HepG2 (cell line): ENCODE measurements around the gene ARPC1B. TPM values are rescaled to one million over a fixed set of nuclear protein-coding genes. Genes with fewer than 3 reads are reported as not detected.

Source experiments
- ATAC-seq: fragments of 200-7000 bp; cut with Tn5 transposase; 3 replicates; pipeline ENCODE4 v1.9.1; 2020; ENCODE audit warnings: mild to moderate bottlenecking, moderate library complexity
- BruUV-seq: library from RNA; stranded (reverse); fragments of 400-500 nt; replicated peaks from 2 replicates; lab custom pipeline; 2021; lab: Mats Ljungman, UMichigan
- CTCF ChIA-PET: fragments of 300-600 bp; formaldehyde crosslinking; extraction: SDS; loops from one replicate; lab custom pipeline; 2021; ENCODE audit warnings: low total read pairs, inconsistent platforms, low intra/inter-chr PET ratio; lab: Yijun Ruan, JAX
- POLR2A ChIA-PET: fragments of 350-600 bp; sonication (Branson Sonifier 250); formaldehyde crosslinking; loops from one replicate; lab custom pipeline; 2020; ENCODE audit warnings: antibody characterized with exemption, inconsistent platforms; lab: Yijun Ruan, JAX
- DNase-seq: peaks from one replicate; pipeline ENCODE4 v3.0.0-alpha.2; 2015; ENCODE audit warnings: low spot score
- FAIRE-seq: peaks from 3 replicates; lab custom pipeline; 2011; peaks lifted over from hg19 to GRCh38; lab: Jason Lieb, UNC
- H2AFZ ChIP-seq: one replicate; pipeline ENCODE4 v1.6.1; 2011; ENCODE audit warnings: low read length, inconsistent platforms
- H3K27ac ChIP-seq: fragments of 300-600 bp; 3 replicates; pipeline ENCODE4 v1.8.0; 2011; ENCODE audit warnings: mixed run types, mild to moderate bottlenecking, mixed read lengths, low read length, inconsistent platforms; ENCODE audit not compliant: insufficient read depth; ENCODE audit errors: extremely low read length
- H3K27me3 ChIP-seq, 2 experiments: fragments of 200-600 bp in 1 of 2; 2 replicates in 1 of 2; 3 replicates in 1 of 2; pipeline versions ENCODE4 v1.6.0 to v1.8.0; 2011; ENCODE audit warnings: low read length in 2 of 2, mild to moderate bottlenecking in 2 of 2, moderate library complexity in 2 of 2, inconsistent platforms in 1 of 2; ENCODE audit not compliant: insufficient read depth in 2 of 2, control insufficient read depth in 1 of 2
- H3K36me3 ChIP-seq, 2 experiments: fragments of 200-600 bp in 1 of 2; replicated peaks in 1 of 2; 2 replicates in 1 of 2; 3 replicates in 1 of 2; pipeline versions ENCODE4 v1.5.1 to v1.8.0; 2011; ENCODE audit warnings: low read length in 2 of 2, inconsistent platforms in 1 of 2; ENCODE audit not compliant: insufficient read depth in 2 of 2, control insufficient read depth in 1 of 2
- H3K4me1 ChIP-seq: 2 replicates; pipeline ENCODE4 v1.5.1; 2012; ENCODE audit warnings: low read length, inconsistent platforms; ENCODE audit not compliant: insufficient read depth
- H3K4me2 ChIP-seq: 2 replicates; pipeline ENCODE4 v1.6.0; 2011; ENCODE audit warnings: low read depth, low read length, inconsistent platforms
- H3K4me3 ChIP-seq, 3 experiments: fragments of 200-600 bp in 1 of 3; sonication (generic), shearing (Covaris generic) in 1 of 3; replicated peaks in 1 of 3; 2 replicates each; pipeline ENCODE4 v1.5.1; 2011 to 2016; ENCODE audit warnings: low read length in 3 of 3, inconsistent platforms in 2 of 3, low read depth in 2 of 3, mild to moderate bottlenecking in 2 of 3, control low read depth in 1 of 3, mixed read lengths in 1 of 3; ENCODE audit not compliant: insufficient read depth in 1 of 3
- H3K79me2 ChIP-seq: one replicate; pipeline ENCODE4 v1.6.1; 2011; ENCODE audit warnings: low read length, inconsistent platforms; ENCODE audit not compliant: insufficient read depth
- H3K9ac ChIP-seq: 2 replicates; pipeline ENCODE4 v1.6.0; 2011; ENCODE audit warnings: mild to moderate bottlenecking, low read depth, low read length, inconsistent platforms; ENCODE audit not compliant: insufficient read depth
- H3K9me3 ChIP-seq: 2 replicates; pipeline ENCODE4 v1.5.1; 2012; ENCODE audit warnings: mild to moderate bottlenecking, low read length
- H4K20me1 ChIP-seq: 2 replicates; pipeline ENCODE4 v1.6.0; 2011; ENCODE audit warnings: inconsistent platforms, mild to moderate bottlenecking, low read length, moderate library complexity; ENCODE audit not compliant: insufficient read depth
- HES4 ChIP-seq: sonication (generic); formaldehyde crosslinking; IDR thresholded peaks from 2 replicates; pipeline ENCODE4 v1.9.0; 2021; ENCODE audit warnings: mild to moderate bottlenecking, missing genetic modification reagents, borderline replicate concordance
- MED1 ChIP-seq: sonication (generic); formaldehyde crosslinking; IDR thresholded peaks from 2 replicates; pipeline ENCODE4 v1.4.0; 2020; ENCODE audit warnings: missing genetic modification reagents
- NFYC ChIP-seq: IDR thresholded peaks from 2 replicates; pipeline ENCODE4 v1.6.1; 2016; ENCODE audit warnings: missing genetic modification reagents, missing compliant biosample characterization
- ZNF556 ChIP-seq: sonication (generic); formaldehyde crosslinking; IDR thresholded peaks from 2 replicates; pipeline ENCODE4 v1.4.0; 2020; ENCODE audit warnings: mild to moderate bottlenecking, missing genetic modification reagents, borderline replicate concordance
- ZNF564 ChIP-seq: sonication (generic); formaldehyde crosslinking; IDR thresholded peaks from 2 replicates; pipeline ENCODE4 v1.8.1; 2023; ENCODE audit warnings: mild to moderate bottlenecking, missing genetic modification reagents
- WGBS: methylation state at CpG from one replicate; pipeline ENCODE4 v1.1.6; 2017; ENCODE audit warnings: low lambda C conversion rate; 5-methylcytosine and 5-hydroxymethylcytosine counted together
- in situ Hi-C: cut with HindIII; loops from 2 replicates; pipeline ENCODE4 v1.10.0; 2017; ENCODE audit warnings: low pct_unique_long_range_greater_than_20kb; ENCODE audit not compliant: extremely low pct_ligation_motif_present
- intact Hi-C: fragments of 100-400 bp; cut with micrococcal nuclease; formaldehyde crosslinking; loops from one replicate; pipeline ENCODE4 v1.10.0; 2022; ENCODE audit not compliant: unreplicated experiment
- polyA plus RNA-seq, 8 experiments: library from polyadenylated mRNA; depleted of rRNA in 3 of 8; stranded (reverse) in 7 of 8; unstranded in 1 of 8; fragments of >200 nt; fragmentation: Illumina TruSeq in 4 of 8; extraction: Trizol in 4 of 8; gene quantifications; 2 replicates each; pipeline versions ENCODE4 v1.2.1 to v1.2.3, GENCODE V29; 2011 to 2016; ENCODE audit warnings: low read depth in 4 of 8, missing spikeins in 1 of 8, mixed read lengths in 1 of 8; ENCODE audit not compliant: insufficient read depth in 1 of 8
- total RNA-seq, 5 experiments: library from RNA; depleted of rRNA; stranded (reverse); fragments of >200 nt; fragmentation: Illumina TruSeq; extraction: Trizol; gene quantifications; 2 replicates each; pipeline ENCODE4 v1.2.3, GENCODE V29; 2016; ENCODE audit warnings: low read depth in 1 of 5
- TF ChIP-seq, protein P1 (sequence below): sonication (generic); formaldehyde crosslinking; IDR thresholded peaks from 2 replicates; pipeline ENCODE4 v1.5.1; 2020; ENCODE audit warnings: missing genetic modification reagents, mild to moderate bottlenecking, borderline replicate concordance

The ARPC1B gene
- total and polyA plus RNA-seq, 2 of the 13 experiments (the other 11 are each of a cell fraction or from before 2014, with no cell fraction given), result 72.9 to 89.1 TPM

DNA sequence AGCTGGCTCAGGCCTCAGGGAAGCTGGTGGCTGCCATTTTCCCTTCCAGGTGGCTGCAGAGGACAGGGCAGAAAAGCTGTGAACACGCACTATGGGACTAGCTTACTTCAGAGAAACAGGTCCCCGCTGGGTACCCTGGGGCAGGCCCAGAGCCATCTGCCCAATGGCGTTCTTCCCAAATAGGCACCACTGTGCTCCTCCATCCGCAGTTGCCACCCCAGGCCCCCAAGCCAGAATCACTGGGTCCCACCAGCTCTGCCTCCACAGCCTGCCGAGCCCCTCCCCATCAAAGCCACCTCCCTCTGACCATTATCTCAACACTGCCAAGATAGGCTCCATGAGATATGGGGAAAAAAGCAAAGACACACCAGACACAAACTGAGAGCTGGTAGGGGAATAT lies 45.7 kb downstream of the ARPC1B start (continued):
- TF ChIP-seq MED1, result no peak
- no peak for TF ChIP-seq ZNF564

DNA sequence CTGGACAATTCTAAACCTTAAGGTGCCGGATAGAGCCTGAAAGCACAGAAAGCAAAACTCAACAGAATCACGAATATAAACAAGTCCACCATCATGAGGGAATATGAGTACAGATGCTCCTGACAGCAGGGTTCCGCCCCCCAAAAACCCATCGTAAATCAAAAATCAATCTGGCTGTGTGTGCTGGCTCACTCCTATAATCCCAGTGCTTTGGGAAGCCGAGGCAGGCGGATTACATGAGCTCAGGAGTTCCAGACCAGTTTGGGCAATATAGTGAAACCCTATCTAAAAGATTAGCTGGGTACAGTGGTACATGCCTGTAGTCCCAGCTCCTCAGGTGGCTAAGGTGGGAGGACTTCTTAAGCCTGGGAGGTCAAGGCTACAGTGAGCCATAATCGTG lies 46.5 kb downstream of the ARPC1B start:
- no peak overlapping the region for H3K4me2 ChIP-seq
- H3K4me3 ChIP-seq, result no peak overlapping the region
- BruUV-seq, result no TSS peak
- ChIA-PET POLR2A (interaction anchor here (1.4 kb wide), 1 partner anchor 12 kb away, joined by 4 read pairs; the partner anchor contains the start of genes BUD31 and PDAP1), CTCF (no interaction called here)
- 0 out of 2 replicates have a peak, but pooled peaks cover 2% of the 10 kb centered on the region for H4K20me1 ChIP-seq
- DNase-seq (no peak), FAIRE-seq (no peak), ATAC-seq (no peak)
- in situ Hi-C loops, result no loop called here
- peaks cover 31 to 68% of the 10 kb centered on the region in 2 experiments for H3K36me3 ChIP-seq
- TF ChIP-seq ZNF556 (CRISPR knock-in tag) (no peak), HES4 (CRISPR knock-in tag) (no peak), NFYC (CRISPR knock-in tag) (no peak)
- TF ChIP-seq, protein P1, sequence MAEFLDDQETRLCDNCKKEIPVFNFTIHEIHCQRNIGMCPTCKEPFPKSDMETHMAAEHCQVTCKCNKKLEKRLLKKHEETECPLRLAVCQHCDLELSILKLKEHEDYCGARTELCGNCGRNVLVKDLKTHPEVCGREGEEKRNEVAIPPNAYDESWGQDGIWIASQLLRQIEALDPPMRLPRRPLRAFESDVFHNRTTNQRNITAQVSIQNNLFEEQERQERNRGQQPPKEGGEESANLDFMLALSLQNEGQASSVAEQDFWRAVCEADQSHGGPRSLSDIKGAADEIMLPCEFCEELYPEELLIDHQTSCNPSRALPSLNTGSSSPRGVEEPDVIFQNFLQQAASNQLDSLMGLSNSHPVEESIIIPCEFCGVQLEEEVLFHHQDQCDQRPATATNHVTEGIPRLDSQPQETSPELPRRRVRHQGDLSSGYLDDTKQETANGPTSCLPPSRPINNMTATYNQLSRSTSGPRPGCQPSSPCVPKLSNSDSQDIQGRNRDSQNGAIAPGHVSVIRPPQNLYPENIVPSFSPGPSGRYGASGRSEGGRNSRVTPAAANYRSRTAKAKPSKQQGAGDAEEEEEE, result no peak
- intact Hi-C loops, result no loop called here
- no peak overlapping the region for H3K9ac ChIP-seq
- WGBS, result 98% methylated on average over 3 of the region's 7 CpGs
- no peak overlapping the region for H2AFZ ChIP-seq
- no peaks in the 10 kb centered on the region for H3K9me3 ChIP-seq
- 0 out of 2 replicates have a peak, but pooled peaks cover 11% of the 10 kb centered on the region for H3K4me1 ChIP-seq
- no peaks in the 10 kb centered on the region for H3K79me2 ChIP-seq
- no peak overlapping the region for H3K27ac ChIP-seq
- no peaks in the 10 kb centered on the region for H3K27me3 ChIP-seq
